BJ (cell line): Measurements from ENCODE around the gene CIRBP. TPM values are rescaled to one million over a fixed set of nuclear protein-coding genes. Genes with fewer than 3 reads are reported as not detected.

Experiments
- CTCF ChIA-PET: fragments of 350-600 bp; formaldehyde crosslinking; extraction: SDS; loops from one replicate; lab custom pipeline; 2021; ENCODE audit warnings: antibody characterized with exemption, inconsistent platforms; lab: Yijun Ruan, JAX
- POLR2A ChIA-PET: fragments of 300-600 bp; sonication (Branson Sonifier 250); formaldehyde crosslinking; extraction: SDS; loops from one replicate; lab custom pipeline; 2021; ENCODE audit warnings: antibody characterized with exemption; lab: Charles Lee
- DNase-seq: peaks from one replicate; pipeline ENCODE4 v3.0.0-alpha.2; 2011; ENCODE audit warnings: low read depth
- H3K27me3 ChIP-seq: 2 replicates; pipeline ENCODE4 v1.6.0; 2011; ENCODE audit warnings: low read length; ENCODE audit not compliant: control insufficient read depth, insufficient read depth
- H3K36me3 ChIP-seq: 2 replicates; pipeline ENCODE4 v1.5.1; 2011; ENCODE audit warnings: low read length; ENCODE audit not compliant: control insufficient read depth, insufficient read depth
- H3K4me3 ChIP-seq: 2 replicates; pipeline ENCODE4 v1.5.1; 2011; ENCODE audit warnings: low read depth, mild to moderate bottlenecking, control low read depth, low read length
- polyA plus RNA-seq: library from polyadenylated mRNA; depleted of rRNA; stranded (reverse); fragments of >200 nt; gene quantifications from 2 replicates; pipeline ENCODE4 v1.2.3, GENCODE V29; 2011
- TF ChIP-seq, protein P1 (sequence below): IDR thresholded peaks from 2 replicates; pipeline ENCODE4 v1.5.1; 2011; ENCODE audit warnings: low read depth, mild to moderate bottlenecking, control low read depth, inconsistent platforms, low read length, moderate library complexity; ENCODE audit not compliant: insufficient read depth

The CIRBP gene
- polyA plus RNA-seq, 1 experiment, result 342 TPM

DNA sequence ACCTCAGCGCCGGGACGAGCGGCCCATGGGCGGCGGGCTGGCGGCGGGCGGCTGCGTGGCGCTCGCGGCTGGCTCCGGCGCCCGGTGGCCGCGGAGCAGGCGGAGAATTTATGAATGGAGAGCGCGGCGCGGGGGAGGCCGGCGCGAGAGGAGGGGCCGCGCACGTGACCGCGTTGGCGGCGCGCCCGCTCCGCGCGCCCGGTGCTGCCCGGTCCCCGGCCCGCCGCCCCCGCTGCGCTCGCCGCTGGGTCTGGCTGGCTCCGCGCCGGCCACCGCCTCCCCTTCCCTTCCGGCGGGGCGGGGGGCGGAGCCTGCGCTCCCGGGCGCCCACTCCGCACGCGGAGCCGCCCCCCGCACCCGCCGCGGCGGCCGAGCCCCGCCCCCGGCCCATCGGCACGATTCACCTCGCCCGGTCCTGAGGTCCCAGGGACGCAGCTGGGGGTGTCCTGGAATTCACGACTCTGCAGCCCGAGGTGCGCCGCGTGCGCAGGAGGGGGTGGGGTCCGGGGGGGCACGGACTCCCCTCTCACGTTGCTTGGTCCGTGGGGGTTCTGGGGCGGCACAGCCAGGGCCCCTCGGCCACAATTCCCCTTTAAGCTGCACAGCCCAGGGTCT lies 31.3 kb upstream of the CIRBP start, which contains the start of gene CBARP:
TSS of gene CBARP (minus strand) at position 252 of the 615 bp plus-strand sequence. CDS start 1,905 bp downstream, outside the sequence.
- peaks cover 10% of the 10 kb centered on the region for H3K36me3 ChIP-seq
- TF ChIP-seq, protein P1, sequence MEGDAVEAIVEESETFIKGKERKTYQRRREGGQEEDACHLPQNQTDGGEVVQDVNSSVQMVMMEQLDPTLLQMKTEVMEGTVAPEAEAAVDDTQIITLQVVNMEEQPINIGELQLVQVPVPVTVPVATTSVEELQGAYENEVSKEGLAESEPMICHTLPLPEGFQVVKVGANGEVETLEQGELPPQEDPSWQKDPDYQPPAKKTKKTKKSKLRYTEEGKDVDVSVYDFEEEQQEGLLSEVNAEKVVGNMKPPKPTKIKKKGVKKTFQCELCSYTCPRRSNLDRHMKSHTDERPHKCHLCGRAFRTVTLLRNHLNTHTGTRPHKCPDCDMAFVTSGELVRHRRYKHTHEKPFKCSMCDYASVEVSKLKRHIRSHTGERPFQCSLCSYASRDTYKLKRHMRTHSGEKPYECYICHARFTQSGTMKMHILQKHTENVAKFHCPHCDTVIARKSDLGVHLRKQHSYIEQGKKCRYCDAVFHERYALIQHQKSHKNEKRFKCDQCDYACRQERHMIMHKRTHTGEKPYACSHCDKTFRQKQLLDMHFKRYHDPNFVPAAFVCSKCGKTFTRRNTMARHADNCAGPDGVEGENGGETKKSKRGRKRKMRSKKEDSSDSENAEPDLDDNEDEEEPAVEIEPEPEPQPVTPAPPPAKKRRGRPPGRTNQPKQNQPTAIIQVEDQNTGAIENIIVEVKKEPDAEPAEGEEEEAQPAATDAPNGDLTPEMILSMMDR, result no peak
- H3K4me3 ChIP-seq, result peak within 1 kb of the TSS; percentile 90
- CTCF ChIA-PET, result interaction anchor here (0.6 to 1.6 kb wide), 6 partner anchors 9 to 257 kb away, joined by 3 to 6 read pairs (median 3); partner anchors contain the start of gene WDR18
- POLR2A ChIA-PET, result interaction anchor here (0.8 kb wide), 1 partner anchor 31 kb away, joined by 3 read pairs; the partner anchor contains the start of gene CIRBP
- no peak for DNase-seq
- H3K27me3 ChIP-seq, result no peaks in the 10 kb centered on the region

DNA sequence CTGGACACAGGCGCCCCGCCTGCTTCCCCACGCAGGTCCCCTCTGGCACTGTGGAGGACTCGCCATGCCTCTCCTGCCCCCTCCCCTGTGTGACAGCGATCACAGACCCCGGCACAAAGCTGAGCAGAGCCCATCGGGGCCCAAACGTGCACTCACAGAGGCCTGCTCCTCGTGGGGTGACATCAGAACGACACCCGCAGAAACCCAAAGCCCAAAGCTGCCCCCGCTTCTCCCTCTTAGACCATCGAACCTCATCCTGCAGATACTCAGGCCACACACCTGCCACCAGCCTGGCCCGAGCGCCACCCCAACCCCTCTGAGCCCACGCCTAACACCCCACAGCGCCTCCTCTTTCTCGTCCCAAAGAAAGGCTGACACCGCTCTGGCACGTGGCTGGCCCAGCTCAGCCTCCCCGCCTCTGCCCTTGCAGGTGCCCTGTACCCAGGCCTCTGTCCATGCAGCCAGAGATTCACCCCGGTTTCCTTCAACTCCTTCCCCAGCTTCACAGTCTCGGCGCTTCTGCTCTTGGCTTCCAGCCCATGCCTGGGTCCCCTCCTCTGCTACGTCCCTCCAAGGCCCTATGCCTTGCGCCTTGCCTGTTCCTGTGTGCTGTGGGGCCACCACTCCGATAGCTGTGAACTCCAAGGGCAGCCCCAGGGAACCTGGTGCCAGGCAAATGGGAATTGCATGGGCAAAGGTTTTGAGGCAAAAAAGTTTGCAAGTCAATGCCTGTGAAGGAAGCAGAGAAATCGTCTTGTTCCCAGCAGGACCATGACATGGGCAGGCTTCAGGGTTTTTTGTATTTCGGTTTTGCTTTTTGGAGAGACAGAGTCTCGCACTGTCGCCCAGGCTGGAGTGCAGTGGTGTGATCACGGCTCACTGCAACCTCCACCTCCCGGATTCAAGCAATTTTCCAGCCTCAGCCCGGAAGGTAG lies 30.5 kb upstream of the CIRBP start:
- ChIA-PET CTCF (interaction anchor here (0.6 to 1.6 kb wide), 9 partner anchors 8 to 257 kb away, joined by 3 to 6 read pairs (median 3); partner anchors contain the start of gene WDR18), POLR2A (interaction anchor here (0.8 kb wide), 1 partner anchor 30 kb away, joined by 3 read pairs; the partner anchor contains the start of gene CIRBP)

DNA sequence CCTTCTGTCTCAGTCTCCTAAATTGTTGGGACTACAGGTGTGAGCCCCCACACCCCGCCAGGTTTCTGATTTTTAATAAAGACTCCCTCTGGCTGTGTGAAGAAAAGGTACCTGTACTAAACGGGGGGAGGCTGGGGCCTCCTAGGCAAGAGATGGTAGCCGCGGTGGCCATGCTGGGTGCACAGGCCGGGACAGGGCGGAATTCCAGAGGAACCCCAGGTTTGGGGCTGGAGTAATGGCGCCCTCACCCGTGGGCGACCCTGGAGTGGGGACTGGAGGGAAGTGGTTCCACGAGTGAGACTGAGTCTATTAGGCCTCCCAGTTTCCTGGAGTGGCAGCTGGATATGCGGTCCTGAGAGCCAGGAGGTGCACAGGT lies 29.7 kb upstream of the CIRBP start:
- DNase-seq, result no peak
- no peak overlapping the region for H3K4me3 ChIP-seq
- CTCF ChIA-PET, result interaction anchor here (0.6 to 1.6 kb wide), 4 partner anchors 17 to 217 kb away, joined by 3 to 6 read pairs (median 3); no protein-coding TSS in a partner anchor
- H3K36me3 ChIP-seq, result peaks cover 8% of the 10 kb centered on the region
- TF ChIP-seq, protein P1, result no peak
- POLR2A ChIA-PET, result no interaction called here
- no peaks in the 10 kb centered on the region for H3K27me3 ChIP-seq

More for the DNA sequence above, 30.5 kb upstream of the CIRBP start:
- H3K36me3 ChIP-seq, result peaks cover 10% of the 10 kb centered on the region
- TF ChIP-seq, protein P1, result no peak
- no peaks in the 10 kb centered on the region for H3K27me3 ChIP-seq
- no peak for DNase-seq
- H3K4me3 ChIP-seq, result peak overlapping the region; percentile 90

DNA sequence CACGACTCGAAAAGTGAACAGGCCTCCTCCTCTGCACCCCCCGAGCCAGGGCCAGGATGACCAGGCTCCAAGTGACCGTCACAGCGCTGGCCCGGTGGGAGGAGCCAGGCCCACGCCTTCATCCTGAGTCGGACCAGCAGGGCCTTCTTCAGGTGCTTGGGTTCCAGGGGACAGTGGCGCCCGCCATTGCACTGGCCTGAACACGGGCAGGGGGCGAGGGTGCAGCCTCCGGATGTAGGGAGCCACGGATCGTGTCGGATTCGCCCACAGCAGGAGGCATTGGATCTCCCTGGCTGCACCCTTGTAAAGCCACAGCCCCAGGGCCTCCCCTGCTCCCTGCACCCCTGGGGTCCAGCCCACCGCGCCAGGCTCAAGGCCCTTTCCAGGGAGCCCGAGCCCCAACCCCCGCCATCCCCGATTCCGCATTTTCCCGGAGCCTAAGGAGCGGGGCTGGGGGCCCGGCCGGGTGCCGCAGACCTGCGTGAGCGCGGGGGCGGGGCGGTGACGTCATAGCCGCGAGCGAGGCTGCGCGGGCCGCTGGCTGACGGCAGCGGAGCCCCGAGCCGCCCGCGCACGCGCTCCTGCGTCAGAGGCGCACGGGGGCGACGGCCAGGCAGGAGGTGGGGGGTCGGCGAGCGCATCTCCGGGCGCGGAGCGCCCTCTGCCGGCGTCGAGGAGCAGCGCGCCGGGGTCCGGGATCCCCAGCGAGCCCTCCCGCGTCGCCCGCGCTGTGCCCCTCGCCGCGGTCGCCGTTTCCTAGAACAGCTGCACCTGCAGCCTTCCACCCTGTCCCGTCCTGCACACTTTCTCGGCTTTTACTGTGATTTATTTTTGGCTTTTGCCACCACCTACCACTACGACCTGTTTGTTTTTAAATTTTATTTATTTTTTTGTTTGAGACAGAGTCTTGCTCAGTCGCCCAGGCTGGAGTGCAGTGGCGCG lies 29.1 kb upstream of the CIRBP start:
- TF ChIP-seq, protein P1, result peak; percentile 46
- Histone ChIP-seq H3K36me3 (peaks cover 6% of the 10 kb centered on the region), H3K27me3 (no peaks in the 10 kb centered on the region), H3K4me3 (peak overlapping the region; percentile 36)
- no peak for DNase-seq
- ChIA-PET POLR2A (no interaction called here), CTCF (interaction anchor here (0.6 to 7.5 kb wide), 14 partner anchors 18 to 256 kb away, joined by 3 to 437 read pairs (median 4); partner anchors contain the start of genes CIRBP and WDR18)
